Omental fat pad (tissue), 4 donors: ENCODE results near the gene CCDC63. TPM values are rescaled to one million over a fixed set of nuclear protein-coding genes. Genes with fewer than 3 reads are reported as not detected.
"Not testable (repeated sequence)": the region's sequence is repeated elsewhere in the genome, so short reads cannot be mapped to it uniquely, and the experiment has no call there.

Experiments
- ATAC-seq: fragments of 150-250 bp; one replicate; pipeline ENCODE4 v1.9.1; 2016; ENCODE audit warnings: mild to moderate bottlenecking, moderate library complexity; ENCODE audit not compliant: low FRiP score
- DNase-seq: peaks from one replicate; pipeline ENCODE4 v3.0.0-alpha.2; 2019; ENCODE audit warnings: low spot score
- total RNA-seq, 4 donors: library from RNA; depleted of rRNA; stranded (reverse); fragments of >200 nt; gene quantifications; one replicate each; pipeline ENCODE4 v1.1.0, GENCODE V29; 2016
- TF ChIP-seq, protein P1 (sequence below), 3 donors: fragments of 450-650 bp; IDR thresholded peaks; one replicate each; pipeline ENCODE4 v1.5.1; 2016 to 2017; ENCODE audit warnings: antibody characterized with exemption in 3 of 3, mild to moderate bottlenecking in 3 of 3, moderate library complexity in 2 of 3

The CCDC63 gene
- total RNA-seq, 4 donors from 2014 or later = not detected

- no peak for ATAC-seq
- DNase-seq = no peak
- TF ChIP-seq, protein P1, sequence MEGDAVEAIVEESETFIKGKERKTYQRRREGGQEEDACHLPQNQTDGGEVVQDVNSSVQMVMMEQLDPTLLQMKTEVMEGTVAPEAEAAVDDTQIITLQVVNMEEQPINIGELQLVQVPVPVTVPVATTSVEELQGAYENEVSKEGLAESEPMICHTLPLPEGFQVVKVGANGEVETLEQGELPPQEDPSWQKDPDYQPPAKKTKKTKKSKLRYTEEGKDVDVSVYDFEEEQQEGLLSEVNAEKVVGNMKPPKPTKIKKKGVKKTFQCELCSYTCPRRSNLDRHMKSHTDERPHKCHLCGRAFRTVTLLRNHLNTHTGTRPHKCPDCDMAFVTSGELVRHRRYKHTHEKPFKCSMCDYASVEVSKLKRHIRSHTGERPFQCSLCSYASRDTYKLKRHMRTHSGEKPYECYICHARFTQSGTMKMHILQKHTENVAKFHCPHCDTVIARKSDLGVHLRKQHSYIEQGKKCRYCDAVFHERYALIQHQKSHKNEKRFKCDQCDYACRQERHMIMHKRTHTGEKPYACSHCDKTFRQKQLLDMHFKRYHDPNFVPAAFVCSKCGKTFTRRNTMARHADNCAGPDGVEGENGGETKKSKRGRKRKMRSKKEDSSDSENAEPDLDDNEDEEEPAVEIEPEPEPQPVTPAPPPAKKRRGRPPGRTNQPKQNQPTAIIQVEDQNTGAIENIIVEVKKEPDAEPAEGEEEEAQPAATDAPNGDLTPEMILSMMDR (IDR thresholded peaks at IDR 0.05) = no peak
Observed at GRCh38 chr12:110849748-110850403, 3.1 kb downstream of the CCDC63 start.

- DNase-seq = no peak
- no peak for ATAC-seq
- TF ChIP-seq, protein P1 (IDR thresholded peaks at IDR 0.05) = no peak
Observed at GRCh38 chr12:110850762-110851161, 4.0 kb downstream of the CCDC63 start.

GRCh38 chr12:110853836-110854235 lies 7.0 kb downstream of the CCDC63 start:
- no peak for ATAC-seq
- DNase-seq = no peak
- TF ChIP-seq, protein P1 (IDR thresholded peaks at IDR 0.05) = no peak

GRCh38 chr12:110856542-110856941 lies 9.8 kb downstream of the CCDC63 start:
- DNase-seq (no peak), ATAC-seq (no peak)
- TF ChIP-seq, protein P1 (IDR thresholded peaks at IDR 0.05) = no peak

- TF ChIP-seq, protein P1 (IDR thresholded peaks at IDR 0.05) = no peak
- no peak for DNase-seq
- ATAC-seq = no peak
Observed at GRCh38 chr12:110857528-110857927, 10.7 kb downstream of the CCDC63 start.

GRCh38 chr12:110857954-110858353 lies 11.2 kb downstream of the CCDC63 start:
- not testable (repeated sequence) for DNase-seq, ATAC-seq

DNA sequence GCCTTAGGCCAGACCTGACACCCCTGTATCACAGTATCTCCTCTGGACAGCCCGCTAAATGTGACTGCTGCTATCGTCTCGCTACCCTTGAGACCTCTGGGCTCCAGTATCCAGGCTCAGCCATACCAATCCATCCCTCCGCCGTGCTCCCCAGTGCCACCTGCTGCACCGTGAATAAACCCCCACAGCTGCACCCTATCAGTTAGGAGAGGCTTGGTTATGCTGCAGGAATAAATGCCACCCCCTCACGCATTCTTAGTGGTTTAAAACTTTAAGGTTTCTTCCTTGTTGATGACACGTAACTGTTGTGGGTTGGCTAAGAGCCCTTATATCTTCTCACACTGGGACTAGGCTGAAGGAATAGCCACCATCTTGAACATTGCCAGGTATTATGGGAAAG lies 12.1 kb downstream of the CCDC63 start:
- no peak for ATAC-seq
- TF ChIP-seq, protein P1 (IDR thresholded peaks at IDR 0.05) = no peak
- DNase-seq = no peak
